ENCODE measurements around the gene BNC2.

DNA sequence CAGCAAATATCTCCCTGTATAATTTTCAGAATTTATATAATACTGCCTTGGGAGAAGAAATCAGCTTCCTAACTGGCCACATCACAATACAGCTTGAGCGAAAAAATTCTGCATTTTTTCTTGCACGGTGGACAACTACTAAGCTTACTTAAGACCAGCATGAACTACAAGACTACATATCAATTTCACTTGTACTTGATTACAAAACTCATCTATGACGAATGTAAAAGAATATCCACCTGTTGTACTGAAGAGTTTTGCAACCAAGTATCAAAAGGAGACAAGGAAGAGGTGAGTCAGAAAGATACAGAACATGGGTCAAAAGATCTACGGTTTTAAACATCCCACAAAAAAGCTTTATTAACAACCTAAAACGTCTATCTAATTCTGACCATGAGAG lies 279.4 kb downstream of the BNC2 start:
- TF ChIP-seq CTCF (conservative IDR thresholded peaks at IDR 0.05; ENCODE audit: low read length) (no peak), EZH2phosphoT487 (IDR thresholded peaks at IDR 0.05; ENCODE audit: borderline replicate concordance, low read depth, low read length) (no peak)

Measured in OCI-LY7 (cell line).